ENCODE data around the gene IZUMO1. TPM values are rescaled to one million over a fixed set of nuclear protein-coding genes. Genes with fewer than 3 reads are reported as not detected.
A peak's percentile ranks its signal among the peaks of the same experiment; 100 is the strongest.
"Not testable (repeated sequence)": the region's sequence is repeated elsewhere in the genome, so short reads cannot be mapped to it uniquely, and the experiment has no call there.

Gene IZUMO1
- 0.21 TPM in 1 of 2 replicates, not detected in the other for total RNA-seq

DNA sequence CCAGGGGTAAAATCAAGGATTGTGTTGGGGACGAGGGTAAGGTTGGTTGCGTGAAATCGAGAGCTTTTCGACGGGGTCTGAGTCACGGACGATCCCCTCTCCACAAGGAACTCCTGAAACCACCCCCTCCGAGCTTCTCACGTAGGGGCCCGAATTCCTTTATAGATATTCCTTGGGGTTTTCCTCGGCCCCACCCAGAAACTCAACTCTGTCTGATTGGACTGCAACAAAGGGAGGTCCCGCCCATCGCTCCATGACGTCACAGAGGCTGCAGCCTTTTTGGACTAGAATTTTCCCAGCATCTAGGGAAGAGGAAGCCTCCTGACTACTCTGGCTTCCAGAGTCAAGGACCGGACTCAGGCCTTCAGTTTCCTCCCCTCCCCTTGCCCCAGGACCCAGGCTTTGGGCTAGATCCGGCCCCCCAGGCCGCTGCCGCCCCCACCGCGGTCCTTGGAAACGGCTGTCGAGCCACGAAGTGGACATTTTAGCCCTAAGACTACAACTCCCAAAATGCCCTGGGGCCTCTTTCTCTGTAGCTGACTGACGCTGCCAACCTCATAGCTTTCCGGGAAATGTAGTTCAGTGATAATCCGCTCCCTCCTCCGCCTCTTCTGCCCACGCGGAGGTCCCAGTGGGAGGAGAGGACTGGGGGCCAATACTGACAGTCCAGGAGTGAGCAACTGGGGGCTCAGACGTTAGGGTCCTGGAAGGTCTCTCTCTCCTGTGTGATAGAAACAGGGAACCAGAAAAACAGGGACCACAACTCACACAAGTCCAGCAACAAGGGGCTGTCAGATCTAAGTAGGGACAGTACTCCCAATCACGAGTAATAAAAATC, at the start of gene IZUMO1:
TSS of gene IZUMO1 (minus strand) at position 172 of the 838 bp plus-strand sequence. CDS start 1,050 bp downstream, outside the sequence.
- H3K36me3 Mint-ChIP-seq (ENCODE audit: low read depth): no peaks in the 10 kb centered on the region
- H3K4me1 Mint-ChIP-seq: peaks cover 15% of the 10 kb centered on the region
- peak within 1 kb of the TSS; percentile 20 for H3K27ac Mint-ChIP-seq
- no peaks in the 10 kb centered on the region for H3K9me3 Mint-ChIP-seq
- H3K4me3 Mint-ChIP-seq: peak within 1 kb of the TSS; percentile 70
- intact Hi-C loops (cut with micrococcal nuclease): no loop called here
- peaks cover 13% of the 10 kb centered on the region for H3K27me3 Mint-ChIP-seq
- peak; percentile 90 for DNase-seq

GRCh38 chr19:48795685-48796070, 49.0 kb upstream of the IZUMO1 start:
- no peaks in the 10 kb centered on the region for H3K9me3 Mint-ChIP-seq

DNA sequence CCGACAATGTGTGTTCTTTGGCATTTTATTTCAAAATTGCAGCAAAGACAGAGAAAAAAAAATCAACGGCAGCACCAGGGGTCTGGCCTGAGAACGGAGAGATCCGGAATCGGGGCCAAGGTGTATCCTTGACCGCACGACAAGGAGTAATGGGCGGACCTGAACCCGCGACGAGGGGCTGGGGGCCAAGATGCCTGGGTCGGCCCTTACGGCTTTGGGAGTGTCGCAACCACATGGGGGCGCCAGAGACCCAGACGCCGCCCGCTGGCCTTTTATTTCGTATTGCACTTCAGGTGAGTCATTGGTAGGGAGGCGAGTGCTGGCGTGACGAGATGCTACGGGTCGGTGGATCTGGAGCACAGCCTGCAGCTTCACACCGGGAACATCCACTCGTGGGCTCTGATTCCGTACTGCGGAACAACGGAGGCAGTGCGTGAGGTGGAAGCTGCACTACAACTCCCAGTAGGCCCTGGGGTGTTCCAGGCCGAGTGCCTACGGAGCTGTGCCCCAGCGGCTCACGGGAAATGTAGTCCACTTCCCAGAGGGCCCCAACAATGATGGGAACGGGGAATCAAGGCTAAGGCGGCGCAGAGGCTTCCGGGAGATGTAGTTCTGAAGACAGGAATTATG, 48.5 kb upstream of the IZUMO1 start:
- H3K9me3 Mint-ChIP-seq: no peaks in the 10 kb centered on the region
- H3K36me3 Mint-ChIP-seq (ENCODE audit: low read depth): no peaks in the 10 kb centered on the region

More at GRCh38 chr19:48795685-48796070, 49.0 kb upstream of the IZUMO1 start:
- Mint-ChIP-seq H3K27ac (peak overlapping the region; percentile 90), H3K4me1 (peaks cover 12% of the 10 kb centered on the region), H3K27me3 (no peaks in the 10 kb centered on the region), H3K36me3 (ENCODE audit: low read depth) (peaks cover 2% of the 10 kb centered on the region), H3K4me3 (peak overlapping the region; percentile 95)
- no peak for DNase-seq
- intact Hi-C loops (cut with micrococcal nuclease): loop anchor here (1.0 to 2.0 kb wide), 4 partner anchors 15 to 169 kb away; partner anchors contain the start of genes BCAT2, CA11 and FTL

GRCh38 chr19:48794291-48794690, 47.6 kb upstream of the IZUMO1 start:
- H3K9me3 Mint-ChIP-seq: no peaks in the 10 kb centered on the region
- no peaks in the 10 kb centered on the region for H3K27me3 Mint-ChIP-seq
- no peaks in the 10 kb centered on the region for H3K36me3 Mint-ChIP-seq (ENCODE audit: low read depth)
- H3K27ac Mint-ChIP-seq: peak overlapping the region; percentile 15
- no peak for DNase-seq
- H3K4me1 Mint-ChIP-seq: peaks cover 12% of the 10 kb centered on the region
- intact Hi-C loops (cut with micrococcal nuclease): loop anchor here (2.0 kb wide), 3 partner anchors 17 to 171 kb away; partner anchors contain the start of genes BCAT2, CA11 and FTL
- H3K4me3 Mint-ChIP-seq: peak overlapping the region; percentile 95

More for the DNA sequence above, 48.5 kb upstream of the IZUMO1 start:
- intact Hi-C loops (cut with micrococcal nuclease): loop anchor here (1.0 to 2.0 kb wide), 4 partner anchors 16 to 170 kb away; partner anchors contain the start of genes BCAT2, CA11 and FTL
- peak; percentile 95 for DNase-seq
- Mint-ChIP-seq H3K27me3 (no peaks in the 10 kb centered on the region), H3K4me1 (peaks cover 12% of the 10 kb centered on the region), H3K27ac (peak overlapping the region; percentile 90), H3K4me3 (peak overlapping the region; percentile 95)

DNA sequence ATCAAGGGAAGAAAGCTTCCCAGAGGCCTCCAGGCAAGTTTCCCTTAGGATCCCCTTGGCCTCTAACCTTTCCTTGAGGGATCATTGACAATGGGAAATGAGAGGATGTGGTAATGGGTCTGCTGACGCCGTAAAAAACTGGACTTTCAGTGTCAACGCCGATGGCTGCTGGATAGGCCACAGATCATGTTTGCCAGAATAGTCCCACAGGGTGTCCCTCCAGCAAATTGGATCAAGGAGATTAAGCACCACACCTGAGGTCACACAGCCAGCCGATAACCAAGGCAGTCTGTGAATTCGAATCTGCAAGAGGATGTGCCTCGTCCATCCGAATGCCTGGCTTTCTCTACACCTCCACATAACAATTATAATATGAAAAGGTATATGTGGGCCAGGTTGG, 46.6 kb upstream of the IZUMO1 start:
- no peak for DNase-seq
- no peaks in the 10 kb centered on the region for H3K9me3 Mint-ChIP-seq
- no peak overlapping the region for H3K27ac Mint-ChIP-seq
- H3K4me1 Mint-ChIP-seq: peaks cover 12% of the 10 kb centered on the region
- intact Hi-C loops (cut with micrococcal nuclease): no loop called here
- no peaks in the 10 kb centered on the region for H3K36me3 Mint-ChIP-seq (ENCODE audit: low read depth)
- H3K27me3 Mint-ChIP-seq: no peaks in the 10 kb centered on the region
- no peak overlapping the region for H3K4me3 Mint-ChIP-seq

- H3K27ac Mint-ChIP-seq; DNase-seq; H3K4me1 Mint-ChIP-seq; H3K27me3 Mint-ChIP-seq; H3K9me3 Mint-ChIP-seq; intact Hi-C loops (cut with micrococcal nuclease); H3K4me3 Mint-ChIP-seq; H3K36me3 Mint-ChIP-seq (ENCODE audit: low read depth): not testable (repeated sequence)
Measured at GRCh38 chr19:48787331-48787730, 40.6 kb upstream of the IZUMO1 start.

DNA sequence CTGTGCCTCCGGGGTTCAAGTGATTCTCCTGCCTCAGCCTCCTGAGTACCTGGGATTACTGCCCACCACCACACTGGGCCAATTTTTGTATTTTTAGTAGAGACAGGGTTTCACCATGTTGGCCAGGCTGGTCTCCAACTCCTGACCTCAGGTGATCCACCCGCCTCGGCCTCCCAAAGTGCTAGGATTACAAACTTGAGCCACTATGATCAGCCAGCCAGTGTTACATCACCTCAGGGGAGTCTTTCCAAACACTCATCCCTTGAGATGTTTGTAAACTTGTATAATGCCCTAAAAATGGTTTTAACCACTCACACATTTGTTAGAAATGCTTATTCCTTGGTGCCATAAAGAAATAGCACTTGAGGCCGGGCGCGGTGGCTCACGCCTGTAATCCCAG, 39.7 kb upstream of the IZUMO1 start:
- H3K4me3 Mint-ChIP-seq; H3K4me1 Mint-ChIP-seq; DNase-seq; intact Hi-C loops (cut with micrococcal nuclease); H3K27me3 Mint-ChIP-seq; H3K36me3 Mint-ChIP-seq (ENCODE audit: low read depth); H3K9me3 Mint-ChIP-seq; H3K27ac Mint-ChIP-seq: not testable (repeated sequence)

DNA sequence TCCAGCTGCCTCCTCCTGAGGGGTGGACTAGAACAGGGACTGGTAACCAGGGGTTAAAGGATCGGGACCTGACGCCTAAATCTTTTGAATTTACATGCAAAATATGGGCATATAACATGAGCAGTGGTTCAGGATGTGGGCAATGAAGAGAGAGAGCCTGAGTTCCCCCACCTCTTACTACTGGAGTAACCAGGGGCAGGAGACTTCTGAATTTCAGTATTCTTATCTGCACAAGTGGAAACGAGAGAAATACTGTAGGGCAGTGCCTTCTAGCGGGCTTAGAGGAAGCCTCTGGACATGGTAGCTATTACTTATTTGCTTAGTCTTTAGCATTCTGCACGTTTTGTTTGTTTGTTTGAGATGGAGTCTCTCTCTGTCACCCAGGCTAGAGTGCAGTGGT, 37.8 kb upstream of the IZUMO1 start:
- H3K27me3 Mint-ChIP-seq: peaks cover 12% of the 10 kb centered on the region
- H3K4me1 Mint-ChIP-seq: peaks cover 2% of the 10 kb centered on the region
- no peak overlapping the region for H3K4me3 Mint-ChIP-seq
- H3K9me3 Mint-ChIP-seq: no peaks in the 10 kb centered on the region
- no peak for DNase-seq
- H3K27ac Mint-ChIP-seq: no peak overlapping the region
- no peaks in the 10 kb centered on the region for H3K36me3 Mint-ChIP-seq (ENCODE audit: low read depth)
- intact Hi-C loops (cut with micrococcal nuclease): no loop called here

DNA sequence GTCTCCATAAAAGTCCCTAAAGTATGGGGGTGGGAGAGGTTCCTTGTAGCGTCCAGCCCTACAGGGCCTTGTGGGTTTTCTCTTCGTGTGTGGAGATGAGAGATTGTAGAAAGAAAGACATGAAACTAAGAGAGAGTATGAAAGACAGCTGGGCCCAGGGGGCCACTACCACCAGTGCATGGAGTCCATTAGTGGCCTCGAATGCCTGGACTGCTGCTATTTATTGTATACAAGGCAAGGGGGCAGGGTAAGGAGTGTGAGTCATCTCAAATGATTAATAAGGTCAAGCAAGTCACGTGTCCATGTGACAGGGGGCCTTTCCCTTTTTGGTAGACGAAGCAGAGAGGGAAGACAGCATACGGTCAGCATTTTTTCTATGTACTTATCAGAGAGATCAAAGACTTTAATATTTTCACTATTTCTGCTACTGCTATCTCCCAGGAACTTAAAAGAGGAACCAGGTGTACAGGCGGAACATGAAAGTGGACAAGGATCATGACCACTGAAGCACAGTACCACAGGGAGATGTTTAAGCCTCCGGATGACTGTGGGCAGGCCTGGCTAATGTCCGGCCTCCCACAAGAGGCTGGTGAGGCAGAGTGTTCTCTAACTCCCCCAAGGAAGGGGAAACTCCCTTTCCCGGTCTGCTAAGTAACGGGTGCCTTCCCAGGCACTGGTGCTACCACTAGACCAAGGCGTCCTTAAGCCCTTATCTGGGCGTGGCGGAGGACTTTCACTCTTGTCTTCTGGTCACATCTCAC, 34.1 kb upstream of the IZUMO1 start:
- Mint-ChIP-seq H3K27ac (no peak overlapping the region), H3K9me3 (no peaks in the 10 kb centered on the region), H3K4me1 (peaks cover 2% of the 10 kb centered on the region), H3K36me3 (ENCODE audit: low read depth) (no peaks in the 10 kb centered on the region), H3K27me3 (peaks cover 13% of the 10 kb centered on the region), H3K4me3 (no peak overlapping the region)
- intact Hi-C loops (cut with micrococcal nuclease): no loop called here
- DNase-seq: no peak

DNA sequence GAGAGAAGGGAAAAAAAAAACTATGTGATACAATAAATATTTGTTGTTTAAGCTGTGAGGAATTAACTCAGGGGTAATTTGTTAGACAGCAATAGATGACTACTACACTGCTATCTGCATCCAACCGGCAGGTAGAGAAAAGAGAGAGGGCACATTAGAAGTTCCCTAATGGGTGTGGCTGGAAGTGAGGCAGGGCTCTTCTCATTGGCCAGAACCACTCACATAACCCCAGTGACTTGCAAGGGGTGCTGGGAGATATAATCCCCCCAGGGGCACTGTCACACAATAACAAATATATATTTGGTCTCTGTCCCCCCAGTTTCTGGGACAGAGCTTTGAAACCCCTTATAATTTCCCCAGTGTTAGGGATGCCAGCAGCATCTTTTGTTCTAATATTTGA, 32.9 kb upstream of the IZUMO1 start:
- peaks cover 2% of the 10 kb centered on the region for H3K4me1 Mint-ChIP-seq
- no peak overlapping the region for H3K4me3 Mint-ChIP-seq
- no peaks in the 10 kb centered on the region for H3K36me3 Mint-ChIP-seq (ENCODE audit: low read depth)
- no peak overlapping the region for H3K27ac Mint-ChIP-seq
- H3K9me3 Mint-ChIP-seq: no peaks in the 10 kb centered on the region
- intact Hi-C loops (cut with micrococcal nuclease): no loop called here
- H3K27me3 Mint-ChIP-seq: peaks cover 10% of the 10 kb centered on the region
- no peak for DNase-seq

DNA sequence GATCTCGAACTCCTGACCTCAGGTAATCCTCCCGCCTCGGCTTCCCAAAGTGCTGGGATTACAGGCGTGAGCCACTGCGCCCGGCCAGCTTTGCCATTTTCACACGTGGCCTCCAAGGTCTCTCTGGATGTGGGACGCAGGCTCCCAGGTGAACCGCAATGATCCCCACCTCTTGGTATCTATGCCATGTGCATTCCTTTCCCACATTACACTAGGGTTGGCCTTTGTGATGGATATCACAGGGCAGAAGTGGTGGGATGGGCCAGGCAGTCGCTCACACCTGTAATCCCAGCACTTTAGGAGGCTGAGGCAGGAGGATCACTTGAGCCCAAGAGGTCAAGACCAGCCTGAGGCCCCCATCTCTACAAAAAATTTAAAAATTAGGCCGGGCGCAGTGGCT, 31.0 kb upstream of the IZUMO1 start:
- Mint-ChIP-seq H3K9me3 (no peaks in the 10 kb centered on the region), H3K4me3 (no peak overlapping the region), H3K27me3 (peaks cover 10% of the 10 kb centered on the region), H3K27ac (no peak overlapping the region), H3K36me3 (ENCODE audit: low read depth) (no peaks in the 10 kb centered on the region), H3K4me1 (peaks cover 2% of the 10 kb centered on the region)
- no peak for DNase-seq
- intact Hi-C loops (cut with micrococcal nuclease): no loop called here

GRCh38 chr19:48777139-48777538, 30.4 kb upstream of the IZUMO1 start:
- Mint-ChIP-seq H3K4me3 (no peak overlapping the region), H3K36me3 (ENCODE audit: low read depth) (no peaks in the 10 kb centered on the region), H3K9me3 (no peaks in the 10 kb centered on the region), H3K27ac (no peak overlapping the region), H3K27me3 (peaks cover 10% of the 10 kb centered on the region), H3K4me1 (no peaks in the 10 kb centered on the region)
- intact Hi-C loops (cut with micrococcal nuclease): no loop called here
- DNase-seq: no peak

- Mint-ChIP-seq H3K9me3 (no peaks in the 10 kb centered on the region), H3K36me3 (ENCODE audit: low read depth) (no peaks in the 10 kb centered on the region), H3K4me3 (no peak overlapping the region), H3K4me1 (no peaks in the 10 kb centered on the region), H3K27ac (no peak overlapping the region), H3K27me3 (peaks cover 10% of the 10 kb centered on the region)
- no peak for DNase-seq
- intact Hi-C loops (cut with micrococcal nuclease): no loop called here
Measured at GRCh38 chr19:48772503-48772953, 25.8 kb upstream of the IZUMO1 start.
